ENCODE measurements around the gene PRKAR1B. TPM values are rescaled to one million over a fixed set of nuclear protein-coding genes. Genes with fewer than 3 reads are reported as not detected.

PRKAR1B gene
- total RNA-seq, 1 experiment from 2014 or later: 43.3 TPM

DNA sequence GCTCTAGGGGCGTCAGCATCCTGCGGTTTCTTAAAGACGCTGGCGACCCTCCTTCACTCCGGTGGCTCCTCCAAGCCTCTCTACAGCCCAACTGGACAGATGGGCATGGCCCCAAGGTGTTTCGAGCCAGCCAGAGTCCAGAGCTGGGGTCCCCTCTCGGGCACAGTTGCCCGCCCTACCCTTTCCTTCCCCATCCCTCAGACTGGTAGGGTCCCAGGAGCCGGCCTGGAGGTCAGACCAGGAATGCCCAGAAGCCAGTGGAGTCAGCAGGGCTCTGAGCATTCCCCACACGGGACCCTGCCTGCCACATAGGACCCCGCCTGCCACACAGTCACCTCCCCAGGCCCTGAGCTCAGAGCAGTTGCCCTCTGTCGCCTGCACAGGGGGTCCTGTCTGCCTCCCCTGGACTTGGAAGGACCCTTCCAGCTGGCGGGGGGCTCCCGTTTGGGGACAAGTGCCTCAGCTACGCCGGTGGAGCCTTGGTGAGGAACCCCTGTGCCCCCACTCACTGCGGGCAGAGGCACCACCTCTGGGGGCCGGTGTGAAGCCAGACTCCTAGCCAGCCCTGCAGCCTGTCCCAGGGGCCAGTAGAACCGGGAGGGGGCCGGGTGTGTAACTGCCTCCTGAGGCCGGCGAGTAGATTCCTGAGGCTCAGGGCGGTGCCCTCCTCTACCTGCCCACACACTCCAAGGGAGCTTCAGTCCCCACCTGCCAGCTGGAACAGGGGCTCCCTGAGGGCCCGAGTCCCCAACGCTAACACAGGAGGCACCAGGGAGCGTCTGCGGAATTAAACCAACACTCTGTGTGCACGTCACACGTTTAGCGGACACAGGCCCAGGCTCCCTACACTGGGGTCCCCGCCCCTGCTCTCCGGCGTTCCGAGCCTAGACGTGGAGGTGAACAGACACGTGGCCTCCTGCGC lies 188.1 kb downstream of the PRKAR1B start:
- Histone ChIP-seq H3K79me1 (ENCODE audit: insufficient read depth, low read depth, low read length, poor library complexity, severe bottlenecking) (no peaks in the 10 kb centered on the region), H3K23me2 (ENCODE audit: insufficient read length, low read depth, low read length, poor library complexity, severe bottlenecking) (no peaks in the 10 kb centered on the region), H3K9me3 (ENCODE audit: control insufficient read depth, low read depth, low read length) (no peaks in the 10 kb centered on the region), H2BK20ac (ENCODE audit: low read depth, low read length, poor library complexity, severe bottlenecking) (no peak overlapping the region), H2BK12ac (ENCODE audit: insufficient read length, low read depth, low read length) (no peak overlapping the region), H2BK120ac (ENCODE audit: low read depth, low read length, poor library complexity, severe bottlenecking) (no peak overlapping the region), H3K27me3 (ENCODE audit: insufficient read depth, low read length) (no peaks in the 10 kb centered on the region), H3K18ac (ENCODE audit: insufficient read length, low read depth, low read length) (no peak overlapping the region), H3K9ac (ENCODE audit: extremely low read depth, insufficient read length, low read length) (no peak overlapping the region), H3K56ac (ENCODE audit: insufficient read length, low read depth, low read length) (no peak overlapping the region), H3K27ac (ENCODE audit: insufficient read length, low read depth, low read length) (no peak overlapping the region), H3K4me2 (ENCODE audit: insufficient read depth, insufficient read length, low read length) (no peak overlapping the region), H3K14ac (ENCODE audit: insufficient read depth, low read length) (peak overlapping the region; percentile 75), H3T11ph (ENCODE audit: low read length) (no peak overlapping the region), H3K4ac (ENCODE audit: low read depth, low read length) (no peak overlapping the region), H3K79me2 (ENCODE audit: insufficient read depth, low read length) (no peaks in the 10 kb centered on the region), H2BK15ac (ENCODE audit: low read depth, low read length) (no peak overlapping the region), H4K91ac (ENCODE audit: insufficient read length, low read depth, low read length) (no peak overlapping the region), H3K4me1 (ENCODE audit: insufficient read depth, low read length) (no peaks in the 10 kb centered on the region), H3K23ac (ENCODE audit: insufficient read length, low read depth, low read length) (no peak overlapping the region), H2AK5ac (ENCODE audit: insufficient read length, low read length) (no peak overlapping the region), H4K20me1 (ENCODE audit: control insufficient read depth, insufficient read depth, insufficient read length) (no peaks in the 10 kb centered on the region), H4K5ac (ENCODE audit: insufficient read length, low read depth, low read length) (no peak overlapping the region), H2AFZ (ENCODE audit: low read length) (no peak overlapping the region), H2BK5ac (ENCODE audit: insufficient read length, low read length) (no peak overlapping the region), H4K8ac (replicated peaks; ENCODE audit: insufficient read length, low read depth, low read length) (no peak overlapping the region)
- Mint-ChIP-seq H3K4me3 (no peak overlapping the region), H3K36me3 (ENCODE audit: insufficient read depth in 1 of 3, low read depth in 3 of 3) (no peaks in the 10 kb centered on the region; a peak in 1 of 7 replicates), H3K27ac (no peak overlapping the region), H3K4me1 (peaks cover 10 to 16% of the 10 kb centered on the region in 2 experiments), H3K27me3 (ENCODE audit: low read depth) (peaks cover 13% of the 10 kb centered on the region), H3K9me3 (no peaks in the 10 kb centered on the region; a peak in 1 of 5 replicates)
- DNase-seq: no peak
- no CpG with 5 or more reads among the region's 37 CpGs for WGBS (ENCODE audit: extremely low coverage, insufficient read length, low lambda C conversion rate)
- TF ChIP-seq, protein P1, sequence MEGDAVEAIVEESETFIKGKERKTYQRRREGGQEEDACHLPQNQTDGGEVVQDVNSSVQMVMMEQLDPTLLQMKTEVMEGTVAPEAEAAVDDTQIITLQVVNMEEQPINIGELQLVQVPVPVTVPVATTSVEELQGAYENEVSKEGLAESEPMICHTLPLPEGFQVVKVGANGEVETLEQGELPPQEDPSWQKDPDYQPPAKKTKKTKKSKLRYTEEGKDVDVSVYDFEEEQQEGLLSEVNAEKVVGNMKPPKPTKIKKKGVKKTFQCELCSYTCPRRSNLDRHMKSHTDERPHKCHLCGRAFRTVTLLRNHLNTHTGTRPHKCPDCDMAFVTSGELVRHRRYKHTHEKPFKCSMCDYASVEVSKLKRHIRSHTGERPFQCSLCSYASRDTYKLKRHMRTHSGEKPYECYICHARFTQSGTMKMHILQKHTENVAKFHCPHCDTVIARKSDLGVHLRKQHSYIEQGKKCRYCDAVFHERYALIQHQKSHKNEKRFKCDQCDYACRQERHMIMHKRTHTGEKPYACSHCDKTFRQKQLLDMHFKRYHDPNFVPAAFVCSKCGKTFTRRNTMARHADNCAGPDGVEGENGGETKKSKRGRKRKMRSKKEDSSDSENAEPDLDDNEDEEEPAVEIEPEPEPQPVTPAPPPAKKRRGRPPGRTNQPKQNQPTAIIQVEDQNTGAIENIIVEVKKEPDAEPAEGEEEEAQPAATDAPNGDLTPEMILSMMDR (conservative IDR thresholded peaks at IDR 0.05): no peak
